KOPT-K1 (cell line): ENCODE measurements around the gene MAN1C1.
A peak's percentile ranks its signal among the peaks of the same experiment; 100 is the strongest.

Experiments used
- H3K27ac ChIP-seq: fragments of 200-600 bp; sonication (generic); 2 replicates; pipeline ENCODE4 v1.5.1; 2016; ENCODE audit warnings: antibody characterized with exemption, mild to moderate bottlenecking, low read depth, low read length; ENCODE audit not compliant: poor library complexity, severe bottlenecking
- H3K36me3 ChIP-seq: fragments of 200-600 bp; sonication (generic); 2 replicates; pipeline ENCODE4 v1.5.1; 2017; ENCODE audit warnings: antibody characterized with exemption, mild to moderate bottlenecking, low read length, moderate library complexity; ENCODE audit not compliant: insufficient read depth
- H3K9me3 ChIP-seq: fragments of 200-600 bp; sonication (generic); 2 replicates; pipeline ENCODE4 v1.5.1; 2017; ENCODE audit warnings: antibody characterized with exemption, low read length, mild to moderate bottlenecking; ENCODE audit not compliant: insufficient read depth, poor library complexity, severe bottlenecking

MAN1C1 gene

DNA sequence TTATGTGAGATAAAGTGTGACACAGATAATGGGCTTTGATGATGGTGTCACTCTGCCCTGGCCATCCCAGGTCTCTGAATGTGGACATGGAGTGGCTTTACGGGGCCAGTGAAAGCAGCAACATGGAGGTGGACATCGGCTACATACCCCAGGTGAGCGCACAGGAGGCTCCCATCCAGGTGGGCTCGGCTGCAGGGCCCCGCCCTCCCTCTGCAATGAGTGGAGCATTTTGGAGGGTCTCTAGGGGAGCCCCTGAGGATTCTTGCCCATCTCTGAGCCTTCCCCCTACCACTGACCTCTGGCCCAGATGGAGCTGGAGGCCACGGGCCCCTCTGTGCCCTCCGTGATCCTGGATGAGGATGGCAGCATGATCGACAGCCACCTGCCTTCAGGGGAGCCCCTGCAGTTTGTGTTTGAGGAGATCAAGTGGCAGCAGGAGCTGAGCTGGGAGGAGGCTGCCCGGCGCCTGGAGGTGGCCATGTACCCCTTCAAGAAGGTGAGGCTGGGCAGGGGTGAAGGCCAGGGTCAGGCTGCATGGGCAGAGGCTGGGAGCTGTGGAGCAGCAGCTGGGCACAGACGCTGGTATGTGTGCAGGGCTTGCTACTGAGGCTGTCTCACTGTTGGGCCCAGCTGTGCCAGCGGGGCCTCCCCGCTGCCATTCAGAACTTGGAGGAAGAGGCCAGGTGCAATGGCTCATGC is 194.9 kb downstream of the MAN1C1 start:
- no peak overlapping the region for H3K27ac ChIP-seq

DNA sequence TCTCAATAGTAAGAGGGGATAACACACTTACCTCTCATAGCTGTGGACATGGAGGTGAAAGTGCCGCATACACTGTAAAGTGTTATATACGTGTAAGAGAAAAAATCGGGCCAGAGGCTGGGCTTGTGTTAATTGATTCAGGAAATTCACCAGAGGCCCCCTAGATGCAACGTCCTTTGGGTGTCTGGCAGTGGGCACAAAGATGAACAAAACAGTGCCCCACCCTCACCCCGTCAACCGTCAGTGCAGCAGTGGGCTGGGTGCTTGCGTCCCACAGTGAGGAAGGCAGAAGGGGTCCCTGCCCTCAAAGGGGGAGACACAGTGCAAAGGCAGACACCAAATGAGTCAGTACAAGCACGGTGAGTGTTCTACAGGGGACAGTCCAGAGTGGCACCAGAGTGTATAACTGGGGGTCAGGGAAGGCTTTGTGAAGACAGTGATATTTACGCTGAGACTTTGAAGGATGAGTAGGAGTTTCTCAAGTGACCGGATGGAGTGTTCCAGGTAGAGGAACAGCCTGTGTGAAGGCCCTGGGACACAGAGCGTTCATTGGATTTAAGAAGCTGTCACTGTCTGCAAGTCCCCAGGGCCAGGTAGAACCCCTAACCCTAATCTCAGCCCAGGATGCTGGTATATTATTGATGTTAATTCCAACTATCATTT is 196.6 kb downstream of the MAN1C1 start:
- Histone ChIP-seq H3K9me3 (no peaks in the 10 kb centered on the region), H3K27ac (no peak overlapping the region), H3K36me3 (no peaks in the 10 kb centered on the region)

More for the DNA sequence above, 194.9 kb downstream of the MAN1C1 start:
- H3K9me3 ChIP-seq = no peaks in the 10 kb centered on the region
- H3K36me3 ChIP-seq = no peaks in the 10 kb centered on the region

DNA sequence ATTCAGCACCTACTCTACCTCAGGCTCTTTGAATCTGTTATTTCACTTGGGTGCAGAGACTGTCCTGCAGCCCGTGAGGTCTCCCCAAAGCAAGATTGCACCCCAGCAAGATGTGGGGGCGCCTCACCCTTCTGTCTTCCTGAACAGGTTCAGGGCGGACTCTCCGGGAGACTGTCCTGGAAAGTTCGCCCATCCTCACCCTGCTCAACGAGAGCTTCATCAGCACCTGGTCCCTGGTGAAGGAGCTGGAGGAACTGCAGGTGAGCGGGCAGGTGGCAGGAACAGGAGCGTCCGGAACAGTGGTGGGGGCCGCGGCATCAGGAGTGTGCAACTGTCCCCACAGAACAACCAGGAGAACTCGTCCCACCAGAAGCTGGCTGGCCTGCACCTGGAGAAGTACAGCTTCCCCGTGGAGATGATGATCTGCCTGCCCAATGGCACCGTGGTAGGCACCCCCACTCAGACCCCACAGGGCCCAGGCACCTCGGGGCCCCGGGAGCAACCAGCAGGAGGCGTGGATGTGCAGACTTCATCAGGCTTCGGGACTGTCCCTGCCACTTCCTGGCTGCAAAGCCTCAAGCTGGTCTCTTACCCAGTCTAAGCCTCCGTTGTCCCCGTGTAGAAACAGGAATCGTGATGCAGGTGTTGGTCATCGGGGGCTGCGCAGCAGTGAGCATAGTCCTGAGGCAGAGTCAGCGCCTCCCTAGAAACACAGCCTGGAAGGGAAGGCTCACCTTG is 197.3 kb downstream of the MAN1C1 start:
- no peaks in the 10 kb centered on the region for H3K9me3 ChIP-seq
- H3K36me3 ChIP-seq = no peaks in the 10 kb centered on the region
- H3K27ac ChIP-seq = no peak overlapping the region

DNA sequence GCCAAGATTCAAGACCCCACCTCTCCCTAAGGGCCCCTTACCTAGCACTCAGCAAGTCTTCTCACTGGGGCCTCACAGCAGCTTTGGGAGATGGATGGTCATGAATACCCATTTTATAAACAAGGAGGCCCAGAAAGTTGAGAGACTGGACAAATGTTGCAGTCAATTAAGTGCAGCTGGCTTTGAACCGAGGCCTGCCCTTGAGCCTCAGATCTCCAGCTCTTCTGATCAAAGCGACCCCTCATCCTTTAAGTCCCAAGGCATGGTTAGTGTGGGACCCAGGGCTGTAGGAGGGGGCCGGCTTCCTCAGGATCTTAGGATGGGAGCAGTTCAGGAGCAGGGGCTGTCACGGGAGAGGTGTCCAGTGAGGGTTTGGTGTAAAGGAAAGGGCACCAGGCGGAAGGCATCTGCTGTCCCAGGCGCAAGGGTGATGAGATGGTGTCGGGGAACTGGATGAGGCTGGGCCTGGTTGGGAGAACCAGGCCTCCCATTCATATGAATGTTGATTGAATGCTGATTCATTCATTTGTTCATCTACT is 198.0 kb downstream of the MAN1C1 start:
- no peaks in the 10 kb centered on the region for H3K9me3 ChIP-seq
- no peak overlapping the region for H3K27ac ChIP-seq
- H3K36me3 ChIP-seq = no peaks in the 10 kb centered on the region

DNA sequence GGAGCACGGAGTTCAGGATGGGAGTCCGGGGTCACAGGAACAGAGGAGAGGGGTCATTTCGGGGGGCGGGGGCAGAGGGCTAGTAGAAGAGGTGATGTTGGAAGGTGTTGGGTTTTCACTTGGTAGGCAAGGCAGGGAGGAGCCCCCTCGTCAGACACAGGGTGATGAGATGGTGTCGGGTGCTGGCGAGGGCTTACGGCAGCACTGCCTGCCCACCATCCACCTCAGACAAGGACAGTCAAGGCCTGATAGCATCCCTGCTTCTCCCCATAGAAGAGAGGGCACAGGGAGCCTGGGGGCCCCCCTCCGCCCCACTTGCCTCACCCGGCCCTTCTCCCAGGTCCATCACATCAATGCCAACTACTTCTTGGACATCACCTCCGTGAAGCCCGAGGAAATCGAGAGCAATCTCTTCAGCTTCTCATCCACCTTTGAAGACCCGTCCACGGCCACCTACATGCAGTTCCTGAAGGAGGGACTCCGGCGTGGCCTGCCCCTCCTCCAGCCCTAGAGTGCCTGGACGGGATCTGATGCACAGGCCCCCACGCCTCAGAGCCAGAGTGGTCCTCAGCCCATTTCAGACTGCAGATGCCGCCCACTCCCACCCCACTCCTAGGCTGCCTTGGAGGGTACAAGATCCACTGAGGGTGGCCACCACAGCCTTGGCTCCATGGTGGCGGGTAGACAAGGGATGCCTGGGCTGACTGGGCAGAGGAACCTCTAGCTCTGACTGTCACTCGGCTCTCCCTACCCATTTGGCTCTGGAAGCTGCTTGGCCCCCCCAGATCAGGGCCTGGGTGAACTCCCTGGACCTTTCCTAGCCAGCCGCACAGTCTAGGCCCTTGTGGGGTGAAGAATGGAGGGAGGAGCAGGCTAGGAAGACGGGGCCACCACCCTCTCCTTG is 198.9 kb downstream of the MAN1C1 start:
- no peaks in the 10 kb centered on the region for H3K36me3 ChIP-seq
- no peak overlapping the region for H3K27ac ChIP-seq
- no peaks in the 10 kb centered on the region for H3K9me3 ChIP-seq

DNA sequence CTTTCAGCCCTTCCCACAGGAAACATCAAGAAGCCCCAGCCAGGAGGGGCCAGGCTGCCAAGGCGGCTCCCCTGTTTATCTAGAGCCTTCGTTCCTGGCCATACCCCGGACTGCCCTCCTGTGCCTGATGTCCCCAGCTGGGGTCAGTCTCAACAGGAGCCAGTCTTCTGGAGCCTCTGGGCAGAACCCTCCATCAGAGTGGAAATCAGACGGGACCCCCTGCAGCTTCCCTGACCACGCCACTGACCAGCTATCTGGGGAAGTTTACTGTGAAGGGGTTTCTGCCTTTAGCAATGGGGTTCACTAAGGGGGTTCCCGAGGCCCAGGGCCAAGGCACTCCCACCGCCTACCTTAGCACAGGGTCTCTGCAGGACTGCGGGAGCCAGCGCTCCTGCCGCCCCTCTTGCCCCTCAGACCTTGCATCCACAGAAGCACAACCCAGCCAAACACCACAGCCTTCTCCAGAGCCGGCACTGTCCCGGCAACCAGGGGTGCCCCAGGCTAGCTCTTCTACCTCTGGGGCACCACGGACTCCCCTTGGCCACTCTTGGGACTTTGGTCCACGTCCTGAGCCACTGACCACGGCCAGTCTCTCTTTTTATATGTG is 199.6 kb downstream of the MAN1C1 start:
- H3K36me3 ChIP-seq = no peaks in the 10 kb centered on the region

DNA sequence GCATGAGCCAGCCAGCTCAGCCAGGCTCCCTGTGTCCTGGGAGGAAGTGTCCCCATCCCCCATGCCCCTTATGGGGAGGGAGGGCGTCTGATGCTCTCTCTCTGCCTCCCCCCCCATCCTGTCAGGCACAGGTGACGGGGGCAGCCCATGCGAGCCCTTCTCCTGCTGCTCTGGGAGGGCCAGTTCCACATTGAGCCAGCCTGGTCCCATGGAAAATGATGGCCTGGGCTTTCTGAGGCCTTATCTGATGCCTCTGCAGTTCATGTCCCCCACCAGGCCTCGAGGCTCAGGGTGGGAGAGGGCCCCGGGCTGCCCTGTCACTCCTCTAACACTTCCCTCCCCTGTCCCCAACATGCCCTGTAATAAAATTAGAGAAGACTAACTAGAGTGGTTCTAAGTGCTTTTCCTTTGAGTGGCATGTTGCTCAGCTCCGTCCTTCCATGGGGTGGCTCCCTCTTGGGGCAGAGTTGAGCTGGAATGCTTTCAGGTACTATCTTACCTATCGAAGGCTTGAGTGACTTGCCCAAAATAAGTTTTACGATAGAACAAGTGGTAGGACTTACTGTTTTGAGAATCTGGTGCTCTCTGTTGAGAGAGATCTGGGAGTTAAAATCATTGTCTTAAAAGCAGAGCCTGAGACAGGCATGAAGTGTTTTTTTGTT is 201.4 kb downstream of the MAN1C1 start:
- H3K9me3 ChIP-seq = no peaks in the 10 kb centered on the region
- no peak overlapping the region for H3K27ac ChIP-seq
- no peaks in the 10 kb centered on the region for H3K36me3 ChIP-seq

More for the DNA sequence above, 199.6 kb downstream of the MAN1C1 start:
- H3K9me3 ChIP-seq = no peaks in the 10 kb centered on the region
- no peak overlapping the region for H3K27ac ChIP-seq

DNA sequence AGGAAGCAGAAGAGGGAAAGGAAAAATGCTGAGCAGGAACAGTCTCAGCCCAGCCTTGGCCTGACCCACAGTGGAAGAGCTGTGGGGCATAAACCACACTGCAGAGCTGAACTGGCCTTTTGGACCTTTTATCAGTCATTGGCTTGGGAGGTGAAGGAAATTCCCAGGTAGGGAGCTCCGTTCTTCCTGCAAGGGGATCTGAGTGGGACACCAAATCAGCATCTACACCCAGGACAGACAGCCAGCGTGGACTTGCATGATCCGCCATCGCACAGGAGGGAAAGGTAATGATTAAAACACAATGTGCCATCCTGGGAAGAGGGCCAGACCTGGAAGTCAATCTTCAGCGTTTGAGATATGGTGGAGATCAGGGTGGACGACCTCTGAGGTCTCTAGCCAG is 202.0 kb downstream of the MAN1C1 start:
- Histone ChIP-seq H3K27ac (no peak overlapping the region), H3K36me3 (no peaks in the 10 kb centered on the region), H3K9me3 (no peaks in the 10 kb centered on the region)

DNA sequence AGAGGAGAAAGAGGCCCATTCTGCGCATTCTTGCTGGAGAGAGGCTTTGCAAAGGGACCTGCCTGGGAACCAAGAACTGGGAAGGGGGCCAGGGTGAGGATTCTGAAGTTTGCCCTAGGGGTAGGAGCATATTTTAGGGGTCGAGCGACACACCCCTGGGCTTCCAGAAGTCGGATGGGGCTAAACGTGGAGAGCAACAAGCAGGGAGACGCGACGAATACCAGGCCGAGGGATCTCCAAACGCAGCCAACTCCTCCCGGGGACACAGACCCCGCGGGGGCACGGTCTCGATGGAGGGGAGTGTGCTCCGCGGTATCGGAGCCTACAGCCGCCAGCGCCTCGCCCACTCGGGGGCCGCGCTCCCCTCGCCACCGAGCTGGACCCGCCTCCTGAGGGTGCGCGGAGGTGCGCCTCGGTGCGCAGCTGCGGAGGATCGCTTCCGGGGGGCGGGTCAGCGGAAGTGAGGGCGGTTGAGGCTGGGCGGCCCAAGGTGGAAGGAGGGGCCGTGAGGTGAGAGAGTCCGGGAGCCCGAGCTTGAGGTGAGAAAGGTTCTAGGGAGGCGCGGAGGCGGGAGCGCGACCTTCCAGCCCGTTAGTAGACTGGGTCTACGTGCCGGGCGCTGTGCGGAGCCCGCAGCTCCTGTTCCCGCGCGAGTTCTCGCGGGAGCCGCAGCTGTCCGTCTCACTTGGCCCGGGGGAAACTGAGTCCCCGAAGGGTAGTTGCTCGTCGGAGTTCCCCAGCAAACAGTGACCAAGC is 203.1 kb downstream of the MAN1C1 start, which contains the start of gene MTFR1L:
TSS of gene MTFR1L (plus strand) at position 464 of the 756 bp plus-strand sequence. CDS start 3,151 bp downstream, outside the sequence.
- no peaks in the 10 kb centered on the region; the same call in 1 of the 2 replicates for H3K36me3 ChIP-seq
- H3K27ac ChIP-seq = peak within 1 kb of the TSS; percentile 82
- H3K9me3 ChIP-seq = no peaks in the 10 kb centered on the region

DNA sequence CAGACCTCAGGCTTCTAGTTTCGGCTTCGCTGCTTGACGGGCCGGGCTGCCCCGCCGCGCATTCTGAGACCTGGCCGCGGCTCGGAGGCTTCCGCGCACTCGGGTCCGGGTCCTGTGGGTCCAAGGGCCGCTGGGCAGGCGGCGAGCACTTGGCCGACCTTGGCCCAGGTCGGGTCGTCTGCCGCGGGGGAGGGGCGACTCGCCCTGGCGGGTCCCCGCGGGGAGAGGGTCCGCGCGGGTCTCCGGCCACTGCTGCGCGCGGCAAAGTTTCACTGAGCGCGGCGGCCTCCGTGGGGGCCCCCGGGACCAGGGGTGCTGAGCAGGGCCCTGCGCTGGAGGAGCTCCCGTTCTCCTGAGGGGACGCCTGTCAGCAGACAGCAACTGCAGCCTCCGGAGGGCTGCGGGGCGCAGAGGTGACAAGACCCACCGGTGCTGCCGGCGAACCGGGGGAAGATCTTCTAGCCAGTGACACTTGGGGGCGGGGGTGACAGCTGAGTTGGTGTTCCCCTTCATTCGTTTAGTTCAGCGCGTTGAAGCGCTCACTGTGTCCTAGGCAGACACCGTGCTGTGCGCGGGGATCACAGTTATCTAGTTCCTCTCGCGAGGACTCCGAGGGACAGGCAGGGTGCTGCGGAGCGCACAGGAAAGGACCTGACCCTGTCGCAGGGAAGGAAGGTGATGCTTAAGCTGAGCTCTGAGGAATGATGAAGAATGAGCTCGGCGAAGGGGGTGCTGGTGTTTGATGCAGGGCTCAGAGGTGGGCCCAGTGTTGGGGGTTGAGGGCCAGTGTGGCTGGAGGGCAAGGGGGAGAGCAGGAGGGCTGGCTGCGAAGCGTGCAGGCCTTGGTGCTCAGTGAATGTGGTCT is 203.9 kb downstream of the MAN1C1 start:
- no peaks in the 10 kb centered on the region for H3K9me3 ChIP-seq
- H3K27ac ChIP-seq = peak overlapping the region; percentile 82
- no peaks in the 10 kb centered on the region; the same call in 1 of the 2 replicates for H3K36me3 ChIP-seq

DNA sequence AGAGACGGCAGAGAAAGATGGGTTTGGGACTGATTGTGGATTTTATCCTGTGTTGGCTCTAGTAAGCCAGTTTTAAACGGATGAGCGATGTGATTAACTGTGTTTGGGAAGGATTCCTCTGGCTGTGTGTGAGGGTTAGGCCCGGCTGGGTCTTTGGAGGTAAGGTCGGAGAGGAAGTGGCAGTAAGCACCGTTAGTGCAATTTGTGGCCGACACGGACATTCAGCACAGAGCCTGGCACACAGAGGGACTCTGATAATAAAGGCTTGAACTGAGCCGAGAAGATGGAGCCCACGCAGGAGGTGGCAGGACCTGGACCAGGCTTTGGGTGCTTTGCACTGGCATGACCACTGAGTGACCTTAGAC is 204.5 kb downstream of the MAN1C1 start:
- H3K27ac ChIP-seq = peak overlapping the region; percentile 82
- peaks cover 5% of the 10 kb centered on the region for H3K36me3 ChIP-seq
- H3K9me3 ChIP-seq = no peaks in the 10 kb centered on the region

DNA sequence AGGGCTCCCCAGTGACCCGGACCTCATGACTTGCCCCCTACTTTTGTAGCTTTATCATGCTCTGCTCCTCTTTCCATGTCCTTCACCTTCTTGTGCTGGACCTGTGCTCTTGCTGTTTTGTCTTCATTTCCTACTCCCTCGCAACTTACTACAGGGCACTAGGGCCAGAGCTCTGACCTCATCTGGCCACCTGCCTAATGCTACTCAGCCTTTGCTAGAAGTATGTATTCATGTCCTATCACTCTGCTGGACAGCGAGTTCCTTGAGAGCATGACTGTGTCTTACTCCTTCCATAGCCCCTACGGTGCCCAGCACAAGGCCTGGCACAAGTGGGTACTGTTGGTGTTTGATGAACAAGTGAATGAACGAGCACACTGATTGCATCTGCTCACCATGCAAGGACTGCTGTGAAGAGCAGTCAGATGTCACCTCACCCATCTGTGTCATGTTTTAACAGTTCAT is 205.1 kb downstream of the MAN1C1 start:
- no peaks in the 10 kb centered on the region for H3K9me3 ChIP-seq
- peaks cover 11% of the 10 kb centered on the region for H3K36me3 ChIP-seq
- no peak overlapping the region for H3K27ac ChIP-seq
